Measurements from ENCODE around the gene SLC38A10.

Gene SLC38A10

DNA sequence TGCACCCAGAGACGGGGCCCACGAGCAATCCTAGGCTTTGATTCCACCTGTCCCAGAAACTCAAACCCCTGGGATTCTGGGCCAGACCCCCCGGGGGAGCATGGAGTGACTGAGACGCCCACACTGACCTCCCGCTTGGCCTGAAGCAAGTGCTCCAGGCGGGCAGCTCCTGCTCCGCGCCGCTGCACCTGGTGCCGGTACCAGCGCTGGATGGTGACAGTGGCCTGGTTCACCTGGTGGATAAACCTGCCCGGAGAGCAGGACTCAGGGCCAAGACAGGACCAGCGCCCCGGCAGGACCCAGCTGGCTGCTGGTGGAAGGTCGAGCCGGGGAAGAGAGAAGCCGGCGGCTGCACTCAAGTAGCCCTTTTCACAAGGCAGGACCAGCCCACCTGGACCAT lies 94.9 kb downstream of the SLC38A10 start:
- DNase-seq: no peak

DNA sequence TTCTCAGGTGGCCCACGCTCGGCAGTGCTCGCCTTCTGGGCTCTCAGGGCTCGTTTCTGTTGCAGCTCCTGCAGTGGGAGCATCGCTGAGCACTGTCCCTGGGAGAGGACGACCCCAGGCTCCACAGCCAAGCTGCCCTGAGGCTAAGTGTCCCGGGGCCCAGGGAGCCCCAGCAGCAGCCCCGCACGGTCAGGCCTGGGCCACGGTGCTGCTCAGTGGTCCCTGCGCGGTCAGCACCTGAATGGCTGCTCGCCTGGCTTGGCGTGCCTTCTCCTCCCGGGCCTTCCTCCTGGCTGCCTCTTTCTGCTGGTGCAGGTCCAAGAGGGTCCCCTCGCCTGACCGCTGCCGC lies 95.7 kb downstream of the SLC38A10 start:
- DNase-seq: no peak

DNA sequence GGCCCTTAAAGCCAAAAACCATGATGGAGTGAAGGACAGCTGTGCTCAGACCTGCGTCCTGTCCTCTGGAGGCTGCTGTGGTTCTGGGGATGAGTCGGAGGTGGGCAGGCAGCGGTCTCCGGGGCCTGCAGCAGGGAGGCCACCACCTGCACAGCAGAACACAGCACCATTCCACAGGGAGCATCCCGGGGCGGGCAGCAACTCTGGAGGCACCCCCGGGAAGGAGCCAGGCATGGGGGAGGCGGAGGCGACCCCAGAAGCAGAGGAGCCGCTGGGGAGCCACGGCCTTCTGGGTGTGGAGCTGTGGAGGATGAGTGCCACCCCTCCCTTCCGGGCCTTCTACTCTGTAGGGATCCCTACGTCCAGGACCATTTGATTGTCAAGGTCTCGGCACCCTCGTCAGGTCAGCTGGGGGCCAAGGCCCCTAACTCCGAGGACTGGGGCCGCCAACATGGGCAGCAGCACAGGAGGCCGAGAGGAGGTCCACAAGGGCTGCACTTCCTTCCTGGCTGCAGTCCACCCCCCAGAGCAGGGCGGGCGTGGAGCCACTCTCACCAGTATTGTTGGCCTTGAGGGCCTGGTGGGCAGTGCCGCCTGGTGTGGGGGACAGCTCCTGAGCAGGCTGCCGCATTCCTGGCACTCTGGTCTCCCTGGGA lies 96.2 kb downstream of the SLC38A10 start:
- no peak for DNase-seq

GRCh38 chr17:81197831-81198490 lies 97.1 kb downstream of the SLC38A10 start:
- DNase-seq: no peak

- DNase-seq: no peak
These were observed 97.7 kb downstream of the SLC38A10 start for GRCh38 chr17:81197409-81197795.

DNA sequence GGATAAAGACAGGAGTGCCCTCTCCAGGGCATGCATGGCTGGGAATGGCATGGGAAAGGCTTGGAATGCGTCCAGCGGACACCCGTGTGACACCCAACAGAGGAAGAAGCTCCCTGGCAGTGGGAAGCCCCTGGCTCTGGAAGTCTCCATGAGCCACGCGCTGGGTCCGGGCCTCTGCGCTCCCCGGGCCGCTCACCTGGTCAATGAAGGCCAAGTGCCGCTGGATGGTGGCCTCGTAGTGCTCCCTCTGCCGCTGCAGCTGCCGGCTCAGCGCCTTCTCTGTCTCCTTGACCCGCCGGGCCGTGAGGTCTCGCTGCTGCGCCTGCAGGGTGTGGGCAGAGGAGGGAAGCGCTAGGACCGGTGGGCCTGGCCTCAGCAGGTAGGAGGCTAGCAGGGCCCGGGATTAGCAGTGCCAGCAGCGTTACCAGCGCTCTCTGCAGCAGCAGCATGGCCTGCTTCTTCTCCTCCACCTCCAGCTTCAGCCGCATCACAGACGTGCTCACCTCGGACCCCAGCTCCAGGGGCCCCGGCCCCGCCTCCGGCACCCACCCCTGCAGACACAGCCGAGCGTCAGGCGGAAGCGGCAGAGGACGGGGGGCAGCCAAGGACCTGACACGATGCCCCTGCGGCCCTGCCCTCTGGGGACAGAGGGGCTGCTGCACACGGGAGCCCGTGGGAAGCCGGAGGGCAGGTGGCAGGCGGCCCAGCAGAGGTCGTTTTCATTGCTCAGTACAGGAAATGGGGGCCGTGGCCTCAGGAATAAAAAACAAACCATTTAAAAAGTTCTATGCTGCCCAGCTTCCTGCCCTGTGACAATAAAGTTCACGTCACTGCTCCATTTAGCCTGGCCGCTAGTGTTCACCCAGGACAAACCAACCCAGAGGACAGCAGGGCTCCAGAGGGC lies 98.3 kb downstream of the SLC38A10 start:
- DNase-seq: no peak

DNA sequence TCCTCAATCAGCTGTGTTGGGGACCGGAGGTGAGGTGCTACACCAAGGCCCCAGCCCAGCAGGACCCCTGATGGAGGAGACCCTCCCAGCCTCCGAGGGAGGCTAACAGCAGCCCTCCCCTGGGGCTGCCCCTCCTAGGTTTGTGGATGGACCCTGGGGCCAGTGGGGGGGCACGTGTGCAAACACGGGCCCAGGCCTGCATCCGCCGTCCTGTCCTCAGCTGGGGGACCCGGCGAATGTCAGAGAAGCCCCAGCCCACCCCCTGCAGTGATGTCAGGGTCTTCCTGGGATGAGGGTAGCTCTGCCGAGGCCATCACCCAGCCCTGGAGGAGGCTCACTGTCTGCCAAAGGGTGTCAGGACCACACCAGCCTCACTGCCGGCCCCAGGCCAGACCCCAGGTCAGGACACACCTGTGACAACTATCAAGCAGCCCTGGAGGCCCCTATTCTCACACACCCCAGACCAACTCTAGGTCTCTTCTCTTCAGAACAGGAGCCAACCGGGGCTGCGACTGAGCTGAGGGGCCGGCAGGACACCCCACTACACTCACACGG lies 99.1 kb downstream of the SLC38A10 start:
- DNase-seq: no peak

Data from stimulated activated CD4-positive, alpha-beta T cell treated with anti-CD3 and anti-CD28 coated beads, Interleukin-2, amount 100 ng/mL, for 48 hours (primary cell).